Effector memory CD4-positive, alpha-beta T cell (primary cell): ENCODE results near the gene OR2T4.

Source experiments
- DNase-seq, 3 donors: peaks; one replicate each; pipeline ENCODE4 v3.0.0-alpha.2; 2020
- H3K27ac ChIP-seq: 2 replicates; pipeline ENCODE4 v1.7.0; 2013; ENCODE audit warnings: mild to moderate bottlenecking, low read length, moderate library complexity; ENCODE audit not compliant: insufficient read depth, poor library complexity, severe bottlenecking
- H3K27me3 ChIP-seq: replicated peaks from 2 replicates; pipeline ENCODE4 v1.7.0; 2013; ENCODE audit warnings: mild to moderate bottlenecking, low read length; ENCODE audit not compliant: insufficient read depth, control insufficient read depth, poor library complexity, severe bottlenecking
- H3K36me3 ChIP-seq: 2 replicates; pipeline ENCODE4 v1.7.0; 2013; ENCODE audit warnings: mild to moderate bottlenecking, low read length, moderate library complexity; ENCODE audit not compliant: control insufficient read depth, insufficient read depth
- H3K4me1 ChIP-seq: 2 replicates; pipeline ENCODE4 v1.7.0; 2013; ENCODE audit warnings: low read length, mild to moderate bottlenecking; ENCODE audit not compliant: control insufficient read depth, insufficient read depth, poor library complexity, severe bottlenecking
- H3K4me3 ChIP-seq: 2 replicates; pipeline ENCODE4 v1.7.0; 2013; ENCODE audit warnings: low read length, low read depth, mild to moderate bottlenecking; ENCODE audit not compliant: insufficient read depth, poor library complexity, severe bottlenecking
- H3K9me3 ChIP-seq: 2 replicates; pipeline ENCODE4 v1.7.0; 2013; ENCODE audit warnings: mild to moderate bottlenecking, low read length, moderate library complexity; ENCODE audit not compliant: control insufficient read depth

OR2T4 gene

GRCh38 chr1:248376916-248377315 is 15.5 kb downstream of the OR2T4 start:
- Histone ChIP-seq H3K27me3 (no peaks in the 10 kb centered on the region), H3K9me3 (no peaks in the 10 kb centered on the region), H3K27ac (no peak overlapping the region), H3K36me3 (no peaks in the 10 kb centered on the region), H3K4me3 (no peak overlapping the region), H3K4me1 (no peaks in the 10 kb centered on the region)
- no peak for DNase-seq

GRCh38 chr1:248380854-248381253 is 19.4 kb downstream of the OR2T4 start:
- H3K36me3 ChIP-seq, result no peaks in the 10 kb centered on the region
- H3K27me3 ChIP-seq, result no peaks in the 10 kb centered on the region
- no peaks in the 10 kb centered on the region for H3K4me1 ChIP-seq
- H3K4me3 ChIP-seq, result no peak overlapping the region
- DNase-seq, result no peak
- H3K9me3 ChIP-seq, result no peaks in the 10 kb centered on the region
- H3K27ac ChIP-seq, result no peak overlapping the region

GRCh38 chr1:248388426-248388825 is 27.0 kb downstream of the OR2T4 start:
- H3K27me3 ChIP-seq, result no peaks in the 10 kb centered on the region
- no peak overlapping the region for H3K4me3 ChIP-seq
- H3K4me1 ChIP-seq, result no peaks in the 10 kb centered on the region
- no peak for DNase-seq
- no peaks in the 10 kb centered on the region for H3K9me3 ChIP-seq
- H3K36me3 ChIP-seq, result no peaks in the 10 kb centered on the region
- H3K27ac ChIP-seq, result no peak overlapping the region

- H3K27me3 ChIP-seq, result no peaks in the 10 kb centered on the region
- no peak overlapping the region for H3K27ac ChIP-seq
- no peaks in the 10 kb centered on the region for H3K36me3 ChIP-seq
- no peak for DNase-seq
- H3K4me1 ChIP-seq, result no peaks in the 10 kb centered on the region
- H3K4me3 ChIP-seq, result no peak overlapping the region
- H3K9me3 ChIP-seq, result no peaks in the 10 kb centered on the region
Measured at GRCh38 chr1:248393050-248393449, 31.6 kb downstream of the OR2T4 start.

GRCh38 chr1:248402748-248403147 is 41.3 kb downstream of the OR2T4 start, which contains the start of gene OR2T1:
Gene OR2T1, plus strand, starts transcription at chr1:248403048. Its CDS starts 3,100 bp downstream, at chr1:248406148.
- DNase-seq, result no peak
- Histone ChIP-seq H3K27ac (no peak within 1 kb of the TSS), H3K9me3 (no peaks in the 10 kb centered on the region), H3K36me3 (no peaks in the 10 kb centered on the region), H3K4me1 (no peaks in the 10 kb centered on the region), H3K27me3 (no peaks in the 10 kb centered on the region), H3K4me3 (no peak within 1 kb of the TSS)

- H3K9me3 ChIP-seq, result no peaks in the 10 kb centered on the region
- no peak overlapping the region for H3K27ac ChIP-seq
- no peaks in the 10 kb centered on the region for H3K27me3 ChIP-seq
- no peak overlapping the region for H3K4me3 ChIP-seq
- no peak for DNase-seq
- H3K36me3 ChIP-seq, result no peaks in the 10 kb centered on the region
- H3K4me1 ChIP-seq, result no peaks in the 10 kb centered on the region
Measured at GRCh38 chr1:248404024-248404423, 42.6 kb downstream of the OR2T4 start.

- Histone ChIP-seq H3K36me3 (no peaks in the 10 kb centered on the region), H3K4me1 (no peaks in the 10 kb centered on the region), H3K27me3 (no peaks in the 10 kb centered on the region), H3K9me3 (no peaks in the 10 kb centered on the region), H3K4me3 (no peak overlapping the region), H3K27ac (no peak overlapping the region)
- DNase-seq, result no peak
Measured at GRCh38 chr1:248406721-248407692, 45.5 kb downstream of the OR2T4 start.
